Skin of body (tissue), 2 donors: ENCODE data around the gene TNFRSF6B. TPM values are rescaled to one million over a fixed set of nuclear protein-coding genes. Genes with fewer than 3 reads are reported as not detected.
"Not testable (repeated sequence)": the region's sequence is repeated elsewhere in the genome, so short reads cannot be mapped to it uniquely, and the experiment has no call there.

Experiments
- DNase-seq: peaks from one replicate; lab custom pipeline; 2025; lab: John Stamatoyannopoulos, UW
- total RNA-seq: library from RNA; depleted of rRNA; stranded (reverse); fragments of >200 nt; gene quantifications from one replicate; pipeline ENCODE4 v1.2.3, GENCODE V29; 2014

Gene TNFRSF6B
- total RNA-seq, 1 donor from 2014 or later: 3.4 TPM

- DNase-seq: no peak
Measured at GRCh38 chr20:63706852-63707557, 10.6 kb downstream of the TNFRSF6B start.

GRCh38 chr20:63707558-63708300 is 11.3 kb downstream of the TNFRSF6B start, which contains the start of the genes ARFRP1 and ZGPAT:
ARFRP1 (minus strand) TSS chr20:63707976; CDS start chr20:63707091, 885 bp downstream.
ZGPAT (plus strand) TSS chr20:63708039; CDS start chr20:63708581, 542 bp downstream.
- DNase-seq: peak; percentile 47

DNA sequence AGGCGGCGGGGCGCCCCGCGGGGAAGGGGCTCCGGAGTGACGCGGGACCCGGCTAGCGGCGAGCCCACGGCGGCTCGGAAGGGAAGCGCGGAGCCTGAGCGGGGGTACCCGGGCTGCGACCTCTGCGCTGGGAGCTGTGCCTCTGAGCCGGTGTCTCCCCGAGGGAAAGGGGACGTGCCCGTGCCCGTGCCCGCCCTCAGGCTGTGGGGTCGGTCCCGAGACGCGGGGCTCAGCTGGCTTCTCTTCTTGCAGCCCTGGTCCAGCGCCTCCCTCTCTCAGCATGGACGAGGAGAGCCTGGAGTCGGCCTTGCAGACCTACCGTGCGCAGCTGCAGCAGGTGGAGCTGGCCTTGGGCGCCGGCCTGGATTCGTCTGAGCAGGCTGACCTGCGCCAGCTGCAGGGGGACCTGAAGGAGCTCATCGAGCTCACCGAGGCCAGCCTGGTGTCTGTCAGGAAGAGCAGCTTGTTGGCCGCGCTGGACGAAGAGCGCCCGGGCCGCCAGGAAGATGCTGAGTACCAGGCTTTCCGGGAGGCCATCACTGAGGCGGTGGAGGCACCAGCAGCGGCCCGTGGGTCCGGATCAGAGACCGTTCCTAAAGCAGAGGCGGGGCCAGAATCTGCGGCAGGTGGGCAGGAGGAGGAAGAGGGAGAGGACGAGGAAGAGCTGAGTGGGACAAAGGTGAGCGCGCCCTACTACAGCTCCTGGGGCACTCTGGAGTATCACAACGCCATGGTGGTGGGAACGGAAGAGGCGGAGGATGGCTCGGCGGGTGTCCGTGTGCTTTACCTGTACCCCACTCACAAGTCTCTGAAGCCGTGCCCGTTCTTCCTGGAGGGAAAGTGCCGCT is 12.1 kb downstream of the TNFRSF6B start:
- DNase-seq: no peak

DNA sequence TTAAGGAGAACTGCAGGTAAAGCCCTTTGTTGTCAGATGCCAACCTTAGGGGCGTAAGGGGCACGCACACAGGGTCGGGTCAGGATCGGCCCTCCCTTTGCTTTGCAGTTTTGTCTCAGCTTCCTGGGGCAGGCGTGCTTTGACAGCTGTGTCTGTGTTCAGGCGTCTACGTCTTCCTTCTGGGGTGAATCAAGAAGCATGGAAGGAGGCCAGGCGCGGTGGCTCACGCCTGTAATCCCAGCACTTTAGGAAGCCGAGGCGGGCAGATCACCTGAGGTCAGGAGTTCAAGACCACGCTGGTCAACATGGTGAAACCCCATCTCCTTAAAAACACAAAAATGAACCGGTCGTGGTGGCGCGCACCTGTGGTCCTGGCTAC is 12.7 kb downstream of the TNFRSF6B start:
- no peak for DNase-seq

GRCh38 chr20:63711085-63711645 is 14.7 kb downstream of the TNFRSF6B start:
- DNase-seq: no peak

DNA sequence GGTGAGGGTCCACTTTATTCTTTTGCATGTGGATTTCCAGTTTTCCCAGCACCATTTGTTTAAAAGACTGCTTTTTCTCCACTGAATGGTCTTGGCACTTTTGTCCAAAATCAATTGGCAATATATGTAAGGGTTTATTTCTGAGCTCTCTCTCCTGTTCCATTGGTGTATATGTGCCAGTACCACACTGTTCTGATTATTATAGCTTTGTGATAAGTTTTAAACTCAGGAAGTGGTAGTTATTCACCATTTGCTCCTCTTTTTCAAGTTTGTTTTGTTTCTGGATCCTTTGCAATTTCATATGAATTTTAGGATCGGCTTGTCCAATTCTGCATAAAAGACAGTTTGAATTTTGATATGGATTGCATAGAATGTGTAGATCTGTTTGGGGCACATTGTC is 15.7 kb downstream of the TNFRSF6B start:
- DNase-seq: no peak

- DNase-seq: no peak
Measured at GRCh38 chr20:63714858-63715257, 18.4 kb downstream of the TNFRSF6B start.

GRCh38 chr20:63718996-63719395 is 22.5 kb downstream of the TNFRSF6B start:
- no peak for DNase-seq

- not testable (repeated sequence) for DNase-seq
Measured at GRCh38 chr20:63722967-63723622, 26.6 kb downstream of the TNFRSF6B start.

GRCh38 chr20:63730189-63730733 is 33.8 kb downstream of the TNFRSF6B start:
- DNase-seq: not testable (repeated sequence)

GRCh38 chr20:63731410-63731809 is 35.0 kb downstream of the TNFRSF6B start:
- DNase-seq: no peak

DNA sequence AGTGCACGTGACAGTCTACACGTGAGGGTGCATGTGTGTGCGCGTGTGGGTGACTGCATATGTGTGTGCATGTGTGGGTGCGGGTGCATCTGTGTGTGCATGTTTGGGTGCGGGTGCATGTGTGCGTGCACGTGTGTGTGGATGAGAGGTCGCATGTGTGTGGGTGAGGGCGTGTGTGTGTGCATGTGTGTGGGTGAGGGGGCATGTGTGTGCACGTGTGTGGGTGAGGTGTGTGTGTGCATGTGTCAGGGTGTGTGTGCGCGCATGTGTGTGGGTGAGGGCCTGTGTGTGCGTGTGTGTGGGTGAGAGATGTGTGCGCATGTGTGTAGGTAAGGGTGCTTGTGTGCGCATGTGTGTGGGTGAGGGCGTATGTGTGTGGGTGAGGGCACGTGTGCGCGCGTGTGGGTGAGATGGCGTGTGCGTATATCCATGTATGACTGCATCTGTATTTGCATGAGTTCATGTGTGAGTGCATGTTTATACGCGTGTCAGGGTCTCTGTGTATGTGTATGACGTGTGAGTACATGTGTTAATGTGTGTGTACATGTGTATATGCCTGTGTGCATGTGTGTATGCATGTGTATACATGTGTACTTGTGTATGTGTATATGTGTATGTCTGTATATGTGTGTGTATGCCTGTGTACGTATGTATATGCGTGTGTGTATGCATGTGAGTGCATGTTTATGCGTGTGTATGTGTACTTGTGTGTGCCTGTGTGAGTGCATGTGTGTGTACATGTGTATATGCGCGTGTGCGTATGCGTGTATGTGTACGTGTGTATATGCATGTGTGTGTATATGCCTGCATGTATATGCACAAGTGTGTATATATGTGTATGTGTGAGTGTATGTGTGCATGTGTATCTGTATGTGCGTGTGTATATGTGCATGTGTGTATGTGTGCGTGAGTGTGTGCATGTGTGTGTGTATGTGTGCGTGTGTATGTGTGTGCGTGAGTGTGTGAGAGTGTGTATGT is 36.0 kb downstream of the TNFRSF6B start:
- DNase-seq: no peak

DNA sequence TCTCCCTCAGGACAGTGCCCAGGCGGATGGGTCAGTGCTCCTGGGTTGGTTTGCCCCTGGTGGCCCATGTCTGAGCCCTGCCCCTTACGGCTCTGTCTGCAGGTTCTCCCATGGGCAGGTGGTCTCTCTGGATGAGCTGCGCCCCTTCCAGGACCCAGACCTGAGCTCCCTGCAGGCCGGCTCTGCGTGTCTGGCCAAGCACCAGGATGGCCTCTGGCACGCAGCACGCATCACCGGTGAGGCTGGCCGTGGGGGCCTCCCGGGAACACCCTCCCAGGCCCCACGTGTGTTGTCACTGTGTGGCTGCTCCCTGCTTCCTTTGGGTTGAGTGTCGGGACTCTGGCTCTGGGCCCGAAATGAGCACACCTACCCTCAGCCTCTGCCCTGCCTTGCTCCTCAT is 36.7 kb downstream of the TNFRSF6B start:
- no peak for DNase-seq

DNA sequence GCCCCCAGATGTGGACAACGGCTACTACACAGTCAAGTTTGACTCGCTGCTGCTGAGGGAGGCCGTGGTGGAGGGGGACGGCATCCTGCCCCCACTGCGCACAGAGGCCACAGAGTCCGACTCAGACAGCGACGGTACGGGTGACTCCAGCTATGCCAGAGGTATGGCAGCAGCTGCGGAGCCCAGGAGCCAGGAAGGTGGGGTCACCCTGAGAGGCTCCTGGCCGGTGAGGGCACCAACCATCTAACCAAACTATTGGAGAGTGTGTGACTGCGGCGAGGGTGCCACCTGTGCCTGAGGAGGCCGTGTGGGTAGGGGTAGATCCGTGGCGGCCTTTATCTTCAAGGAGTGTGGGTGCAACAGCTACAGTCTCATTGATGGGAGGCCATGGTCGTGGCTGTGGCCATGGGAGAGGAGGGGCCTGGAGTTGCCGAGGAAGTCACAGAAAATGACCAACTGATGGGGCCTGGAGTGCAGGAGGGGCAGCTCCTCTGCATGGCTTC is 37.2 kb downstream of the TNFRSF6B start:
- no peak for DNase-seq

- DNase-seq: no peak
Measured at GRCh38 chr20:63734111-63734945, 37.9 kb downstream of the TNFRSF6B start.

DNA sequence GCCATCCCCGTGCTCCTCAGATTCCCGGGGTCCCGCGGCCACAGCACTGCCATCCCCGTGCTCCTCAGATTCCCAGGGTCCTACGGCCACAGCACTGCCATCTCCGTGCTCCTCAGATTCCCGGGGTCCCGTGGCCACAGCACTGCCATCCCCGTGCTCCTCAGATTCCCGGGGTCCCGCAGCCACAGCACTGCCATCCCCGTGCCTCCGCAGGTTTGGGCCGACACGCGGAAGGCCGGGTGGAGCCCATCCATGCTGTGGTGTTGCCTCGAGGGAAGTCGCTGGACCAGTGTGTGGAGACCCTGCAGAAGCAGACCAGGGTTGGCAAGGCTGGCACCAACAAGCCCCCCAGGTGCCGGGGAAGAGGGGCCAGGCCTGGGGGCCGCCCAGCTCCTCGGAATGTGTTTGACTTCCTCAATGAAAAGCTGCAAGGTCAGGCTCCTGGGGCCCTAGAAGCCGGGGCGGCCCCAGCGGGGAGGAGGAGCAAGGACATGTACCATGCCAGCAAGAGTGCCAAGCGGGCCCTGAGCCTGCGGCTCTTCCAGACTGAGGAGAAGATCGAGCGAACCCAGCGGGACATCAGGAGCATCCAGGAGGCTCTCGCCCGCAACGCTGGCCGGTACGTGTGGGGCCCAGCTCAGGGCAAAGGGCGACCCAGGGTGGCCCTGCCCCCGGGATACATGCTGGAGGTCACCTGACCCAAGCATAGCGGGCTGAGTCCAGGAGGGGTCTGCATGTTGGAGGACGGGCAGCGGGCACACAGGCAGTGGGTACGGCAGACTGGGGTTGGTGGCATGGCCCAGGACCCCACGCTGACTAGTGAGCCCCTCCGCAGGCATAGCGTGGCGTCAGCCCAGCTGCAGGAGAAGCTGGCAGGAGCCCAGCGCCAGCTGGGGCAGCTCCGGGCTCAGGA is 38.8 kb downstream of the TNFRSF6B start:
- no peak for DNase-seq
